ENCODE results near the gene SLC25A33.
A peak's percentile ranks its signal among the peaks of the same experiment; 100 is the strongest.
"Not testable (repeated sequence)": the region's sequence is repeated elsewhere in the genome, so short reads cannot be mapped to it uniquely, and the experiment has no call there.

Gene SLC25A33, protein sequence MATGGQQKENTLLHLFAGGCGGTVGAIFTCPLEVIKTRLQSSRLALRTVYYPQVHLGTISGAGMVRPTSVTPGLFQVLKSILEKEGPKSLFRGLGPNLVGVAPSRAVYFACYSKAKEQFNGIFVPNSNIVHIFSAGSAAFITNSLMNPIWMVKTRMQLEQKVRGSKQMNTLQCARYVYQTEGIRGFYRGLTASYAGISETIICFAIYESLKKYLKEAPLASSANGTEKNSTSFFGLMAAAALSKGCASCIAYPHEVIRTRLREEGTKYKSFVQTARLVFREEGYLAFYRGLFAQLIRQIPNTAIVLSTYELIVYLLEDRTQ

DNA sequence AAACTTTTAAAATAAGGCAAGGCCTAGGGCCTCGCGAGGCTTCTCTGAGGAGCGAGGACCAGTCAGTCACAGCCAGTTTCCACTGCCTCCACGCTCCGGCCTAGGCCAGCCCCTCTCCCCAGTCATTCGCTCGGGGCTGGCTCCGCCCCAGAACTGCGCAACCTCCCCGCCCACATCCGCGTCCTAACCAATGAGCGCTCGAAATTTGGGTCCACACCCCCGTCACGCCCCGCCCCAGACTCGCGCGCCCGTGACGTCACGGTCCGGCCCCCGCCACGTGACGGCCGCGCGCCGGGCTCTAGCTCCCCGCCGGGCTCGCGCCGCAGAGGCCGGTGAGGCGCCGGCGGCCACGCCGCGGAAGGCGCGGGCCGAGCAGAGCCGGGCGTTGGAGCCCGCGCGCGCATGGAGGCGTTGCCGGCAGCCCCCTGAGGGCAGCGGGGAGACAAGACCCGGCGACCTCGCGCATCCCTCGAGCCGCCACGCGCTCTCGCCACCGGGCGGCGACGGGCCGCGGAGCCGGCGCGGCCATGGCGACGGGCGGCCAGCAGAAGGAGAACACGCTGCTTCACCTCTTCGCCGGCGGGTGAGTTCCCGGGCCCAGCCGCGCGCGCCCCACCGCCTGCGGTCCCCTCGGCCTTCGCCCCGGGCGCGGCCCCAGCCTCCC lies at the start of gene SLC25A33:
Gene SLC25A33 (plus strand): TSS at position 301 of the 664 bp plus-strand sequence. CDS start 227 bp downstream, at position 528.
- DNase-seq: peak; percentile 97

DNA sequence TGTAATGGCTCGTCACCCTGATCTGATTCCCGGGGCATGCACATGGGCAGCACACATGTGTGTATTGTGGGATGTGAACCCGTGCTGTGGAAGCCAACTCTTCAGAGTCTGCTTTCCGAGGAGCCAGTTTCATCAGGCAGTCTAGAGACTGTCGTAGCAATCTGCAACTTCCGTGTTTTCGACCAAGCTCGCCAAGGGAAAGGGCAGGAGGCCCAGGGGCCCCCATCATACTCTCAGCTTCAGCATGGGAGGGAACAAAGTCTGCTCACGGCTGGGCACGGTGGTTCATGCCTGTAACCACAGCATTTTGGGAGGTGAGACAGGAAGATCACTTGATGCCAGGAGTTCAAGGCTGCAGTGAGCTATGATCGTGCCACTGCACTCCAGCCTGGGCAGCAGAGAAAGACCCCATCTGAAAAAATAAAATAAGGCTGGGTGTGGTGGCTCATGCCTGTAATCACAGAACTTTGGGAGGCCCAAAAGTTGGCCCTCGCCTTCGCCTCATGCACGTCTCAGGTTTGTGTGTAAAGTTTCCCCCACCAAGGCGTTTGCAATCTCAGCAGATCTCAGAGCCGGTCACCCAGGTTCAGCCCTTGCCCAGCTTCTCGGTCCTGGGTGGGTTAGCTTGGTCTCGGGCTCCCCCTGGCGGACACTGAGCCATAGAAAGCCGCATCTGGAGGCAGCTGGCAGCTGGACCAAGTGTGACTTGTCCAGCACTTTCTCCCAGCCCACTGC lies 48.5 kb upstream of the SLC25A33 start:
- DNase-seq: peak; percentile 91

DNA sequence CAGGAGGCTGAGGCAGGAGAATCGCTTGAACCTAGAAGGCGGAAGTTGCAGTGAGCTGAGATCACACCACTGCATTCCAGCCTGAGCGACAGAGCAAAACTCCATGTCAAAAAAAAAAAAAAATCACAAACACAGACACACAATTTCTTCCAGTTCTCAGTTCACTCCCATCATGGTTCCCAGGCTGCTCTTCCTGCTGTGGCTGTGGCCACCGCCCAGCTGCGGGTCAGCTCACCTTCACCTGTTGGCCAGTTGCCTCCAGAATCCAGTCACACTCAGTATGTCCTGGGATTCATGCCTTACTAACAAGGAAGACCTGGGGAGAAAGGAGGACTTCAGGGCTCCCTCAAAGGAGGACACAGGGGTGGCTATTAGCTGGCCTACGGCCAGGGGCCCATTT lies 45.9 kb upstream of the SLC25A33 start:
- DNase-seq: no peak

DNA sequence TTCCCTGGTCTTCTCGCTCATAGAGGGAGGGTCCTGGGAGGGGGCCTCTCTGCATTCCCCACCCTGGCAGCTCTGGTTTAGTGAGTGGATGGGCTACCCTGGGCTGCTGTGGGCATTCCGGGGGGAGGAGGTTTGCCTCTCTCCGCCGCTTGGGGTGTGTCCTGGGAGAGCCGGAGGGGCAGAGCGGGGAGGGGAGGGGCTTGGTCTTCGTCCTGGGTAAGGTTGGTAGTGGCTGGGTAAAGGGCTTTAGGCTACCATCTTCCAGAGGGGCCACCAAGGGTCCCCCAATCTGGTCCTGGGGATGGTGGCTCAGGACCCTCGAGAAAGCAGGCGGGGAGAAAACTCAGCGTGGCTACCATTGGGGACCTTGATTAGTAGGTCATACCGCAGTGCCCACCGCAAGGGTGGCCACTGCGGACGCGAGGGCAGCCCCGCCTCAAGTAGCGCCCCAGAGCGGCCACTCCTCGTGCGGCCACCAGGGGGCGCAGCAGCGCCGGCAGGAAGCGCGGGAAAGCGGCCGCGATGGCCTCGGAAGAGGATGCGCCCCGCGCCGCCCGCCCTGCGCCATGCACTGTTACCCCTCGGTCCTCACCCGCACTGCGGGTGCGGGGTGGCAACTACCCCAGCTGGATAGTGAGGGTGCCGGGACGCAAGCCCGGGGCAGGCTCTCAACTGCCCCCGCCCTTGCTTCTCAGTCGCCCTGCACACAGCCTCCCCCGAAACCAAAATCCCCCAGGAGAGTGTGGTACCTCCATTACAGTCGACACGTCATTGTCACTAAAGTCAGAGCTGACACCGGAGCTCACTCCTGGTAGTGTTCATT lies 44.1 kb upstream of the SLC25A33 start:
- DNase-seq: peak; percentile 76

DNA sequence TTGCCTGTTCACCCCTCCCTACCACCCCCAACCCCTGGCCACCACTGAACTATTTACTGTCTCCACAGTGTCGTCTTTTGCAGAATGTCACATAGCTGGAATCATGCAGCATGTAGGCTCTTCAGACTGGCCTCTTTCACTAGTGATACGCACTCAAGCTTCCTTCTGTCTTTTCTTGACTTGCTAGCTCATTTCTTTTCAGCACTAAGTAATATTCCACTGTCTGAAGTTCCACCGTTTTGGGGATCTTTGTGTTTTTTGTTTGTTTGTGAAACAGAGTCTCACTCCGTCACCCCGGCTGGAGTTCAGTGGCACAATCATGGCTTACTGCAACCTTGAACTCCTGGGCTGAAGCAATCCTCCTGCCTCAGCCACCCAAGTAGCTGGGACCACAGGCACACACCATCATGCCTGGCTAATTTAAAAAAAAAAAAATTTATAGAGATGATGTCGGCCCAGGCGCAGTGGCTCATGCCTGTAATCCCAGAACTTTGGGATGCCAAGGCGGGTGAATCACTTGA lies 43.4 kb upstream of the SLC25A33 start:
- DNase-seq: no peak

DNA sequence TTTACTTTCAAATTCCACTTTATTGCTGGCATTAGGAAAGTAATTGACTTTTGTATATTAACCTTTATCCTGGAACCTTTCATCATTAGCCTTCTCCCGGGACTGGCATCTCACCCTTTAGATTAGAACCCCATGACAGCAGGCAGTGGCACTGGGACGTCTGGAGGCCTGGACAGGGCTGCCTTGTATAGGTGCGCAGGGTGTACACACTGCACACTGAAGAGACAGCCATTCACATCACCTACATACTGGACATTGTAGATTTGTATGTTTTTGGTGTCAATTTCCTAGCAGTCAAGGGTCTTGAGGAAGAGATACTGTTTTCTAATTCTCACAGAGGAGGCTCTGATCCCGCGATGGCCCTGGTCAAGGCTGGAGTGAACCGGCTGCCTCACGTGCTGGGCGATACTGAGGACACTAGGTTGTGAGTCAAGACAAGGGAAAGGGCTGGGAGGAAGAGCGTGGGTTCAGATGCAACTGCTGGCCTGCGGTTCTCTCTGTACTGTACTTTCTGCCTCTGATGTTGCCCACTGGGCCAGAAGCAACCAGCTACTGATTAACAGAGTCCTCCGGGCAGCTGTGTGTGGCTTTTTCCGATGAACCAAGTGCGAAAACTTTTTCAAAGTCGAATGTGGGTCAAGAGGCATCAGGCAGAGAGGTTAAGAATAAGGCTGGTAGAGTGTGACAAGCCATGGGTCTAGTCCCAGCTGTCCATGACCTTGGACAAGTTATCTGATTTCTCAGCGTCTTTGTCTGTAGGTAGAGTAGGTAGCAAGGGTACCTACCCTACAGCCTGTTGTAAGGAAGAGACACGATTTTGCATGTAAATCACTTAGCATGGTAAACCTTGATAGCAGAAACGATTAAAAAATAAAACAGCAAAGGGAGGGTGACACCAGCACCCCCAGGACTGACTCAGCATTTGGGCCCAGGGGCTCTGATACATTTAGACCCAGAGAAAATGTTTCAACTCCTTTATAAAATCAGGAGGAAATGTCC lies 38.2 kb upstream of the SLC25A33 start:
- no peak for DNase-seq

DNA sequence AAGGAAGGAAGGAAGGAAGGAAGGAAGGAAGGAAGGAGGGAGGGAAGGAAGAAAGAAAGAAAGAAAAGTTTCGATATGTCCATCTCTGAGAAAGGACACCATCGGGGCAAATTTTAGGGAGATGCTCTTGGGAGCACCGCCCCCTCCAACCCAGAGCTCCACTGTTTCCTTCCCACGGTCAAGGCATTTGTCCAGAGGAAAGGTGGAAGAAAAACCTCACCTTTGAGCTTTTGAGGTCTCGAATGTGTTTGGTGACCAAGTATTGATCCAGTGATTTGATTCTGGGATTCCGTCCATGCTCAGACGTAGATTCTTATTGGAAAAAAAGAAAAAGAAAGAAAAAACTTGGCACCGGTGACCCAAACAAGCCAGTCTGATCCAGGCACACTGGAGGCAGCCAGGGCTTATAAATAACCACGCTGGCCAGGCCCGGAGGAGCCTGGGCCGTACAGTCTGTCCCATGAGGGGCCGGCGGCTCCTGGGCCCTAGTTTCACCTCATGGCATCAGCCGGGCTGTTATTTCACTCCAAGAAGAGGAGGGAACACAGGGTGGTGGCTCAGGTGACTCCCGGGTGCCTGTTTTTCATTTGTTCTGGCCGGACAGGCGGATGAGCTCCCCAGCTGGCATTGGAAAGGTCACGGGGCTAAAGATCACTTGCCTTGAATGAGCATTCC lies 36.1 kb upstream of the SLC25A33 start:
- no peak for DNase-seq

DNA sequence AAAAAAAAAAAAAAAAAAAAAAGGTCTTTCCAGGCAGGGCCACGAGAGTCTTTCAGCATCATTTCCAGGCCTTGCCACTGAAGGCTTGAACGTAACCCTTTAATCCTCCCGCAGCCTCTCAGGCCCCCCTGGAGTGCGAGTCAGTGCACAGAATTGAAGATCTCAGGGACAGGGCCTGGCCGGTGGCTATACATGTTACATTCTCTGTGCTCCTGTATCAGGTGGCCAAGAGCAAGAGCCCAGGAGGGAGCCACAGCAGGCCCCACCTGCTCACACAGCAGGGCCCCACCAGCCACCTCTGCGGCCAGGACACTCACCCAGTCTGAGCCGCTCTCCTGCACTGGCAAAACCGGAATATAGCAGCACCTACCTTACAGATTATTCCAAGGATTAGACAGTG lies 34.1 kb upstream of the SLC25A33 start:
- no peak for DNase-seq

DNA sequence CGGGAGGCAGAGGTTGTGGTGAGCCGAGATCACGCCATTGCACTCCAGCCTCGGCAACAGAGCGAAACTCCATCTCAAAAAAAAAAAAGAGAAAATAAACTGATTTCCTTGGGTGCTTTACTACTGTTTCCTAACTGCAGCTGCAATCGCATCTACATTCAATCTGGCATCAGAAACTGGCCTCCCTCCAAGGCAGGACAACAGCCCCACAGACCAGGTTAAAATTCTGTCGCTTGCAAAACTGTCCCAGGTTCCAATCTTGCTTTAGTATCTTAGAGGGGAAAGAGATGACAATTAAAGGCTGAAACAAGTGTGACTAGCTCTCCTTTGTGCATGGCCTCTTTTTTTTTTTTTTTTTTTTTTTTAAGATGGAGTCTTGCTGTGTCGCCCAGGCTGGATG lies 32.4 kb upstream of the SLC25A33 start:
- no peak for DNase-seq

DNA sequence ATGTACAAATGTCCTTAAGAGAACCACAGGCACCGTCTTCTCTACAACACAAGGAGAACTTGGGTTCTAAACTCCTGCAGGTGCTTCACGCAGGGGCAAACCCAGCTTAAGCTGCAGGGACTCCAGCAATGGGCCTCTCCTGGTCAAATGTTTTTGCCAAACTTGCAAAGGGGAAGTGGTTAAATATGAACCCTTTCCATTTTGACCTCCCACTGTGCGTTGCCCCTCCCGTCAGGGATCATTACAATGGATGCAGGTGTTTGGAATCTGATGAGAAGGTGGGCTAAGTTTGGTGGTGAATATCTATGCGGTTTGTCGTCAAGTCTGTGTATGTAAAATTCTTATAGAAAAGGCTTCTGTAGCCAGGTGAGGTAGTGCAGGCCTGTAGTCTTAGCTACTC lies 29.1 kb upstream of the SLC25A33 start:
- no peak for DNase-seq

DNA sequence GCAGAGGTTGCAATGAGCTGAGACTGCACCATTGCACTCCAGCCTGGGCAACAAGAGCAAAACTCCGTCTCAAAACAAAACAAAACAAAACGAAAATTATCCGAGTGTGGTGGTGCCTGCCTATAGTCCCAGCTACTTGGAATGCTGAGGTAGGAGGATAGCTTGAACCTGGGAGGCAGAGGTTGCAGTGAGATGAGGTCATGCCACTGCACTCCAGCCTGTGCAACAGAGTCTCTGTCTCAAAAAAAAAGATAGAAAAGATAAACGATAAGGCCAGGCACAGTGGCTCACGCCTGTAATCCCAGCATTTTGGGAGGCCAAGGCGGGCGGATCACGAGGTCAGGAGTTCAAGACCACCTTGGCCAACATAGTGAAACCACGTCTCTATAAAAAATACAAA lies 23.7 kb upstream of the SLC25A33 start:
- DNase-seq: not testable (repeated sequence)

DNA sequence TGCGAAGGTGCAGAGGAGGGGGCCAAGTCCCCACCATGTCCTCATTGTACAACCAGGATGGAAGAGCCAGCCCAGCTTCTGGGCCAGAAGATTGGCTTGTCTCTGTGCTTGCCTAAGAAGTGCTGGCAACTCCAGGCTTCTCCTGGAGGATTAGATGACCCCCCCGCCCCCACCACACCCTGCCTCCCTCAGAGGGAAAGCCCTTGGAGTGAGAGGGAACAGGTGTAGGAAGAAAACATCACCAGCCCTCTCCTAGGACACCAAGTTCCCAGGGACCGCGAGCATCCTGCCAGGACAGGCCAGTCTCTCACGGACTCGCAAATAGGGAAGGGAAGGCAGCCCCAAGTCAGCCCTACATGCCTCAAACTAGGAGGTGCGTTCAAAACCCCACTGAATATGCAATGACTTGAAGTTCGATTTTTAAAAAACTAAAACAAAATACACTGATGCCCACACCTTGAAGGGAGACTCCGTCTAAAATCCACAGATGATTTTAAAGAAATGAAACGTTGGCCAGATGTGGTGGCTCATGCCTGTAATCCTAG lies 20.7 kb upstream of the SLC25A33 start:
- DNase-seq: no peak

DNA sequence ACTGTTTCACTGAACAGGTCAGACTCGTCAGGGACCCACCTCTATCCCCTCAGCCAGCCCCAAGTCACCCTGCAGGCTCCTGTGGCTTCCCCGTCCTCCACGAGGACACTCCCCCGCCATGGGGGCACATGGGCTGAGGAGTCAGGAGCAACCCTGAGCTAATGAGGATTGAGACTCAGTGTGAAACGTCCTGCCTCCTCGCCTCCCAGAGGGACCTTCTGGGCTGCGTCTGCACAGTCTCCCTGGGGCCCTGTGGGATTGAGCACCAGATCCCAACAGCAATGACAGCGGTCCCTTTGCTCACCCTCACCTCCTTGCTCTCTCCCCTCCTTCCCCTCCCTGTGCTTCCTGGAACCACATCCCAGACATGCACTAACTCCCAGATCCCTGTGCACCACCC lies 18.9 kb upstream of the SLC25A33 start:
- no peak for DNase-seq

DNA sequence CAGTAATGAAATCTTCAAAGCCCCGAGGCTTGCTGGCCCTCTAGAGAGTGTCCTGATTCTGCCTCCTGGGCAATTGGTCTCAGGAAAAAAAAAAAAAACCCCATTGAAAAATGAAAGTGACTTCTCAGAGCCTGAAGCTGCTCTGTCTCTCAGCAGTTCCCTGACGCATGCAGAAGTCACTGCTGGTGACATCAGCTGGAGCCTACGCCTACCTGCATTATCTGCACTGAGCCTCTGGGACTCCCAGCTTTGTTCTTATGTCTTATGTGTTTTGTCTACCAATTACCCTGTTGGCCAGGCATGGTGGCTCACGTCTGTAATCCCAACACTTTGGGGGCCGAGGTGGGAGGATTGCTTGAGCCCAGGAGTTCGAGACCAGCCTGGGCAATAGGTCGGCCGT lies 10.1 kb upstream of the SLC25A33 start:
- DNase-seq: no peak

DNA sequence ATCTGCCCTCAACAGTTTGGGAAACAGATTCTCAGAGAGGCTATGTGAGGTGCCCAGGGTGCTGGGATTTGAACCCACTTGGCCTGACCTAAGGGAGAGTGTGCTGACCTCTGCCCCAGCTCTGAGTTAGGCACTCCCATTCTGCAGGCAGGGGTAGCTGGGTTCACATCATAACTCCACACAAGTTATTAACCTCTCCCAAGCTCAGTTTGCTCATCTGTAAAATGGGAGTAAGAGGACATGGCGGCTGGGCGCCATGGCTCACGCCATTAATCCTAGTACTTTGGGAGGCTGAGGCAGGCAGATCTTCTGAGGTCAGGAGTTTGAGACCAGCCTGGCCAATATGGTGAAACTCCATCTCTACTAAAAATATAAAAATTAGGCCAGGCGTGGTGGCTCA lies 8.9 kb upstream of the SLC25A33 start:
- no peak for DNase-seq

DNA sequence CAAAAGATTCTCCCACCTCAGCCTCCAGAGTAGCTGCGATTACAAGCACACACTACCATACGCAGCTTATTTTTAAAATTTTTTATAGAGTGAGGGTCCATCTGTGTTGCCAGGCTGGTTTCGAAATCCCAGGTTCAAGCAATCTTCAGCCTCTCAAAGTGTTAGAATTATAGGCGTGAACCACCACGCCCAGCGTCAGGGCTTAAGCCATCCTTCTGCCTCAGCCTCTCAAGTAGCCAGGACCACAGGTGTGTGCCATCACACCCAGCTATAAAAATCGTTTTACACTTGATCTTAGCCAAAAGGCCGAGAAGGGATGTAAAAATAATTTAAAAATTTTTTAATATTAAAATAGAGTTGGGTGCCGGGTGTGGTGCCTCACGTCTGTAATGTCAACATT lies 4.3 kb upstream of the SLC25A33 start:
- DNase-seq: no peak

DNA sequence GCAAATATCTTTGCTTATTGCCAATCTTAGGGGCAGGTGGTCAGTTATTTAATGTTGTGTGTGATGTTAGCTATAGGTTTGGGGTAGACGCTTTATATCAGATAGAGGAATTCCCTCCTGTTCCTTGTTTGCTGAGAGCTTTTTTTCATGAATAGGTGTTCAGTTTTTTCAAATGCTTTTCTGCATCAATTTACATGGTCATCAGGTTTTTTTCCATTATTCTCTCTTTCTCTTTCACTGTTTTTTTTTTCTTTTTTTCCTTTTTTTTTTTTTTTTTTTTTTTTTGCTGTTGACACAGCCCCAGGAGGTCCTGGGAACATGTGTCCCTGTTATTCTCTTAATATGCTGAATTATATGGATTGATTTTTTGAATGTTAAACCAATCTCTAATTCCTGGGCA lies 3.0 kb upstream of the SLC25A33 start:
- DNase-seq: no peak

DNA sequence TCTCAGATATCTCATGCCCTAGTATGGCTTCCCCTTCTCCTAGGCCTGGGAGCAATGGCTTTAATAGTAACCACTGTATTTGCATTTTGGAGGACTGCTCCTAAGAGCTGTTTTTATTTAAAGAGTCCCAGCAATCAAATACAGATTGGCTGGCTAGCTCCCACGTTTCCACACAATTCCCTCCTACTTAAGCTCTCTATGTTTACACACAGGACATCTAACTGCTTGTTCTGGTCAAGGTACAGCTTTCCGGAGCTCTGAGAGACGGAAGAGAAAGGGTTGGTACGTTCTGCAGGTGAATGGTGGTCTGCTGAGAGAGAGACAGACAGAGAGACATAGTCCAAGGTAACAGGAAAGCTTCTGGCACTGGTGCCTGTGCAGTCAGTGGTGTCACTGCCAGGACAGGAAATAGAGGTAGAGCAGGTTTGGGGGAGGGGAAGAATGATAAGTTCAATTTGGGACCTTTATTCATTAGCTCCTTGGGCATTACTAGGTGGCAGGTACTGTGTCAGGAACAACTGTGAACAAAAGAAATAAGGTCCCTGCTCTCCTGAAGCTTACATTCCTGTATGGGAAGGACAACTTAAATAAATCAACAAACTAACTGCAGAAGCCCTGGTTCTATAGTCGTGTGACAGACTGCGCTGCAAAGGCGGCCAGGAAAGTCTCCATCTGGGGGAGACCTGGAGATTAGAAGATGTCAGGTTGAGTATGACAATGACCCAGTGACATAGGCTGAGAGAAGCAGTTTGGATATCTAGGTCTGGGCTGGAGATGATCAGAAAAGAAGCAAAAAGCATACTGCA lies 1.2 kb upstream of the SLC25A33 start:
- DNase-seq: no peak

DNA sequence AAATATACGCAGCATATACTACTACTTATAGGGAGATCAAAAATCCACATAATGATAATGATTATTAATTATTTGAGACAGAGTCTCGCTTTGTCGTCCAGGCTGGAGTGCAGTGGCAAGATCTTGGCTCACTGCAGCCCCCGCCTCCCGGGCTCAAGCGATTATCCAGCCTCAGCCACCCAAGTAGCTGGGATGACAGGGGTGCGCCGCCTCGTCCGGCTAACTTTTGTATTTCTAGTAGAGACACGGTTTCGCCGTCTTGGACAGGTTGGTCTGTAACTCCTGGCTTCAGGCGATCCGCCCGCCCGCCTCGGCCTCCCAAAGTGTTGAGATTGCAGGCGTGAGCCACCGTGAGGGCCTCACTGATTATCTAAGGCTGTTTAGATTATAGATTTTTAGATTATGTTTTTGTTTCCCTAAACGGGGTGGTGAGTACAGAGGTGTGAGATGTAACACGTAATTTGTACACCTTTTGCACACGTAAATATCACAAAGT lies 548 bp upstream of the SLC25A33 start:
- peak; percentile 7 for DNase-seq

All from CD4-positive, alpha-beta T cell treated with Interleukin-17A for 4 hours (primary cell).